ENCODE results near the gene HDAC6.
A peak's percentile ranks its signal among the peaks of the same experiment; 100 is the strongest.
"Not testable (repeated sequence)": the region's sequence is repeated elsewhere in the genome, so short reads cannot be mapped to it uniquely, and the experiment has no call there.

The HDAC6 gene

DNA sequence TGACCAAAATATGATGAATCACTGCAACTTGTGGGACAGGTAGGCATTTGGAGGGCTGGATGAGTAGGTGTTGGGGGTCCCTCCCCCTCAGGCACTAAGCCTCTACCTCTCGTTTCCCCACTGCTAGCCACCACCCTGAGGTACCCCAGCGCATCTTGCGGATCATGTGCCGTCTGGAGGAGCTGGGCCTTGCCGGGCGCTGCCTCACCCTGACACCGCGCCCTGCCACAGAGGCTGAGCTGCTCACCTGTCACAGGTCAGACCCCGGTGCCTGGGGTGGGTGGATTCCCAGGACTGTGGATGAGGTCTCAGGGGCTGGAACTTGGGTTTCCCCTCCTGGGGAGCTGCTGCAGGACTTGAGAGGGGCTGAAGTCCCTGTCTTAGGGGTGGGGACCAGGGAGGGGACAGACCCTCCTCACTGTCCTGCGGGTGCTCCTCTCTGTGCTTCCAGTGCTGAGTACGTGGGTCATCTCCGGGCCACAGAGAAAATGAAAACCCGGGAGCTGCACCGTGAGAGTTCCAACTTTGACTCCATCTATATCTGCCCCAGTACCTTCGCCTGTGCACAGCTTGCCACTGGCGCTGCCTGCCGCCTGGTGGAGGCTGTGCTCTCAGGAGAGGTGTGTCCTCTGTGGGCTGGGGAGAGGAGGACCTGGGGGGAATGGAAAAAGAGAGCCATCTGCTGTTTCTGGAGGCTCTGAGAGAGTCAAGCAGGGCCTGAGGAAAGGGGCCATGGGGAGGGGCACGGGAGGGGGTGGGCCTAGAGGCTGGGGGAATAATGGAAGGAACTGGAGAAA lies 14.3 kb downstream of the HDAC6 start:
- DNase-seq, result no peak
- intact Hi-C loops (cut with DNase I), result no loop called here

DNA sequence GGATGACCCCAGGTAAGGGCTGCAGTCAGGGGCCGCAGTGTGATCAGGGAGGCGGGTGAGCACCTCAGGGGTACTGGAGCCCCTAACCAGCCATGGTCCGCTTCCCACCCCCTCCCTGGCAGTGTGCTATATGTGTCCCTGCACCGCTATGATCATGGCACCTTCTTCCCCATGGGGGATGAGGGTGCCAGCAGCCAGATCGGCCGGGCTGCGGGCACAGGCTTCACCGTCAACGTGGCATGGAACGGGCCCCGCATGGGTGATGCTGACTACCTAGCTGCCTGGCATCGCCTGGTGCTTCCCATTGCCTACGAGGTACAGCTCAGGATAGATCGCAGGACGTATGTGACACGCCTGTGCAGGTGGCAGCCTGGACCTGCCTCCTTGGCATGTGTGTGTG lies 16.2 kb downstream of the HDAC6 start:
- intact Hi-C loops (cut with DNase I), result no loop called here
- DNase-seq, result no peak

DNA sequence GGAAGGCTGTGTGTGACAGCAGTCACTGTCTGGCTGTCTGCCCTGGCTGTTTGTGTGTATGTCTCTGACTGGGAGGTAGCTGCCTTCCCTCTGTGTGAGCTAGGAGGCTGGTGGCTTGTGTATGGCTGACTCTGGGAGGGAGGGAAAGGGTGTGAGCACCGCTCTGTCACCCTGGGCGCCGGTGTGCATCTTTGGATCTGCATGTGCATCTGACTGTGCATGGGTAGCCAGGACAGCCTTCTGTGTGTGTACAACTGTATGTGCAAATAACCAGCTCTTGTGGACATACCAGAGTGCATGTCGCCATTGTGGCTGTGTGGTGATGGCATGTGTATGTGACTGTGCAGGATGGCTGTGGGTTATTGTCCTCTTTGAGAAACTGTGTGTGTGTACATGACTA lies 17.0 kb downstream of the HDAC6 start:
- intact Hi-C loops (cut with DNase I), result no loop called here
- DNase-seq, result peak in 1 of 42 donors; percentile 8

DNA sequence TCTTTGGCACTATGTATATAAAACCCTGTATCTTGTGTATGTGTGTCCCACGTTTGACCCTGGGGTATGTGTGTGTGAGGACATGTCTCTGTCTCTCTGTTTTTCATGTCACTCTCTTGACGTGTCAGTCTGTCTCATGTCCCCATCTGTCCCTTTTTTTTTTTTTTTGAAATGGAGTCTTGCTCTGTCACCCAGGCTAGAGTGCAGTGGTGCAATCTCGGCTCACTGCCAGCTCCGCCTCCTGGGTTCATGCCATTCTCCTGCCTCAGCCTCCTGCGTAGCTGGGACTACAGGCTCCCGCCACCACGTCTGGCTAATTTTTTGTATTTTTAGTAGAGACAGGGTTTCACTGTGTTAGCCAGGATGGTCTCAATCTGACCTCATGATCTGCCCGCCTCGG lies 17.5 kb downstream of the HDAC6 start:
- intact Hi-C loops (cut with DNase I), result not testable (repeated sequence)

DNA sequence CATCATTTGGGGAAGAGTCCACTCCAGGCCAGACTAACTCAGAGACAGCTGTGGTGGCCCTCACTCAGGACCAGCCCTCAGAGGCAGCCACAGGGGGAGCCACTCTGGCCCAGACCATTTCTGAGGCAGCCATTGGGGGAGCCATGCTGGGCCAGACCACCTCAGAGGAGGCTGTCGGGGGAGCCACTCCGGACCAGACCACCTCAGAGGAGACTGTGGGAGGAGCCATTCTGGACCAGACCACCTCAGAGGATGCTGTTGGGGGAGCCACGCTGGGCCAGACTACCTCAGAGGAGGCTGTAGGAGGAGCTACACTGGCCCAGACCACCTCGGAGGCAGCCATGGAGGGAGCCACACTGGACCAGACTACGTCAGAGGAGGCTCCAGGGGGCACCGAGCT lies 21.2 kb downstream of the HDAC6 start:
- intact Hi-C loops (cut with DNase I), result no loop called here
- peak in 1 of 42 donors; percentile 27 for DNase-seq

More for the DNA sequence above, 17.5 kb downstream of the HDAC6 start:
- DNase-seq, result not testable (repeated sequence)

DNA sequence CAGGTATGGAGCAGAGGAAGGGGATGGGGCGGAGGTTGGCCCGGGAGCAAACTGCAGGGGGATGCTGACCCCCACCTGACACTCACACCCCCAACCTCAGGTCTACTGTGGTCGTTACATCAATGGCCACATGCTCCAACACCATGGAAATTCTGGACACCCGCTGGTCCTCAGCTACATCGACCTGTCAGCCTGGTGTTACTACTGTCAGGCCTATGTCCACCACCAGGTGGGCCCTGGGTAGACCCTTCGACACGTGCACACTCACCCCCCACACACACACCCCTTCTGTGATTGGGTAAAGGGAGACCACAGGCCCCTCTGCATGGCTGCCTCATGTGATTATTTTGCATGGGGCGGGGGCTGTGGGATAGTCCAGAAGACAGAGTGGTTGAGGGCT lies 22.2 kb downstream of the HDAC6 start:
- intact Hi-C loops (cut with DNase I), result no loop called here
- DNase-seq, result peak in 1 of 42 donors; percentile 5

DNA sequence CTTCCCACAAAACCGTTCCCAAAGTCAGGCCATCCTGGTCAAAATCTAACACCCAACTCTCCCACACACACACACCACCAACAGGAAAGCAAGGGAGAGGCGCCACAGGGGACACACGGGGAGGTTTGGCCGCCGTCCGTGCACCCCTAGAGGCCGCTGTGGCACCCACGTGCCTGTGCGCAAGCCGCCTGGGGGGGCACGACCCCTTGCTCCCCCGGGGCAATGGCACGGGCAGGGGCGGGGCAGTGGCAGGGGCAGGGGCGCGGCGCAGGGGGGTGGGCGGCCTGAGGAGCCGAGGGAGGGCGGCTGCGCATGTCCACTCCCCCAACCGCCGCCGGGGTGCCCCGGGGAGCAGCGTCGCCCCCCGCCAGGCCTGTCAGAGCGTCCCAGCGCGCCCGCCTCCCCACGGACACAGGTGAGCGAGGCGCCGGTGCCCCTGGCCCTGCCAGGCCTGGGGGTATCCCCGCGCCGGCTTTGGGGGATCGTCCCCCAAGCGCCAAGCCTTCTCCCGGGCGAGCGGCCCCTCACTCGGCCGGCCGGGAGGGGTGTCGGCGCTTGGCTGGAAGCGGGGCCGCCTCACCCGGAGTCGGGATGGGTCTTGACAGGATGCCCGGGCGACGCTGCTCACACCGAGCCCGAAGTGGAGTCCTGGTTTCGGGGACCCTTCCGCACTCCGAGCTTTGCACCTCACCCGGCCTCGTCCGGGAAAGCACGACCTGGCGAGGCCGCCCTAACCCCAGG lies 24.4 kb downstream of the HDAC6 start, which contains the start of gene ERAS:
TSS of gene ERAS (plus strand) at position 379 of the 741 bp plus-strand sequence. CDS start 2,611 bp downstream, outside the sequence.
- peak in 2 of 42 donors; percentile 11 to 13 for DNase-seq
- intact Hi-C loops (cut with DNase I), result no loop called here

DNA sequence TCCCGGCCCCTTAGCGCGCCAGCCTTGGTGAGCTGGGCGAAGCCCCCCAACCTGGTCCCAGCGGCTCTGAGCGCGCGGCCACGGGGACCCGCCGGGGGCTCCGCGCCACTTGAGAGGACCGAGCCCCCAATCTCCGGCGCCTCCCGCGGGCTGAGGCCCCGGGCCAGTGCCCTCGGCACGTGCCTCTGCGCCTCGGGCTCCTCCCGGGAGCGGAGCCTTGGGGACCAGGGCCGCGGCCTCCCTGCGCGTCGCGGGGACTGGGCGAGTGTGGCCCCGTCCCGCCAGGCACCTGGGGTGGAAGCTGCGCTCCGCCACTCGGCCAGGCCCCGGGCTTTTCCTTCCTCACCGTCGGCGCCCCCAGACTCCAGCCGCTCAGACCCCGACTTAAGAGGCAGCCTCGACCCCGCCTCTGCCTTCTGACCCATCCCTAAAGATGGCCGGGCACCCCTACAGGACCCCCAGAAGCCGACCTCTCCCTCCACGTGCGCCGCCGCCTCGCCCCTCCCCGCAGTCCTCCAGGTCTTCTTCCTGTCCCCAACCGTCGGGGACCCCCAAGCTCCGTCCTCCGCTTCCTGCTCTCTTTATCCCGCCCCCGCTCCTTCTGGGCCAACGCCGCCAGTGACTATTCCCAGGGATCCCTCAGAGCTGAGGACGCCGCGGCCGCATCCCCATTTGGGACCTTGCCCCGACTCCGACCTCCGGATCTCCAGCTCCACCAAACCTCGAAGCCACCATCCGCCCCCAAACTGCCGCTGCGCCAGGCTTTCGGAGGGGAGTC lies 25.2 kb downstream of the HDAC6 start:
- DNase-seq, result peak in 2 of 42 donors; percentile 3 to 22
- intact Hi-C loops (cut with DNase I), result no loop called here

DNA sequence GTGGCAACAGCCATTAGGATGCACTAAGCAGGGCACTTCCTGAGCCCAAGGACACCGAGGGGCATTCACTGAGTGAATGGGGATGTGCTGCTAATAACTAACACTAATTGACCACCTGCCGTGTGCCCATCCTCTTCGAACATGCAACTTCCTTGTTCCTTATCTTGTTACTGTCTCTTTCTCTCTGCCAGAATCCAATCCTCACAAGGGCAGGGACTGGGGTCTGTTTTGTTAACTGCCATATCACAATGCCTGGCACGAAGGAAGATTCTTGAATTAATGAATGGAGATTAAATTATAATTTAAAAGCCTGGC lies 25.7 kb downstream of the HDAC6 start:
- DNase-seq, result no peak
- intact Hi-C loops (cut with DNase I), result no loop called here

DNA sequence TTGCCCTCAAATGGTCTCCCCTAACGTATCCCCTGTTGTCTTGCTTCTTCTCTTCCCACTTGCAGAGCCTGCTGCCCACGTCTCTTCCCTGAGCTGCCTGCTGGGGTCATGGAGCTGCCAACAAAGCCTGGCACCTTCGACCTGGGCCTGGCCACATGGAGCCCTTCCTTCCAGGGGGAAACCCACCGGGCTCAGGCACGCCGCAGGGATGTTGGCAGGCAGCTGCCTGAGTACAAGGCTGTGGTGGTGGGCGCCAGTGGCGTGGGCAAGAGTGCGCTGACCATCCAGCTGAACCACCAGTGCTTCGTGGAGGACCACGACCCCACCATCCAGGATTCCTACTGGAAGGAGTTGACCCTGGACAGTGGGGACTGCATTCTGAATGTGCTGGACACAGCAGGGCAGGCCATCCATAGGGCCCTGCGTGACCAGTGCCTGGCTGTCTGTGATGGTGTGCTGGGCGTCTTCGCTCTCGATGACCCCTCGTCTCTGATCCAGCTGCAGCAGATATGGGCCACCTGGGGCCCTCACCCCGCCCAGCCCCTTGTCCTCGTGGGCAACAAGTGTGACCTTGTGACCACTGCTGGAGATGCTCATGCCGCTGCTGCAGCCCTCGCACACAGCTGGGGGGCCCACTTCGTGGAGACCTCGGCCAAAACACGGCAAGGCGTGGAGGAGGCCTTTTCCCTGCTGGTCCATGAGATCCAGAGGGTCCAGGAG lies 27.3 kb downstream of the HDAC6 start:
- peak in 1 of 42 donors; percentile 3 for DNase-seq
- intact Hi-C loops (cut with DNase I), result no loop called here

DNA sequence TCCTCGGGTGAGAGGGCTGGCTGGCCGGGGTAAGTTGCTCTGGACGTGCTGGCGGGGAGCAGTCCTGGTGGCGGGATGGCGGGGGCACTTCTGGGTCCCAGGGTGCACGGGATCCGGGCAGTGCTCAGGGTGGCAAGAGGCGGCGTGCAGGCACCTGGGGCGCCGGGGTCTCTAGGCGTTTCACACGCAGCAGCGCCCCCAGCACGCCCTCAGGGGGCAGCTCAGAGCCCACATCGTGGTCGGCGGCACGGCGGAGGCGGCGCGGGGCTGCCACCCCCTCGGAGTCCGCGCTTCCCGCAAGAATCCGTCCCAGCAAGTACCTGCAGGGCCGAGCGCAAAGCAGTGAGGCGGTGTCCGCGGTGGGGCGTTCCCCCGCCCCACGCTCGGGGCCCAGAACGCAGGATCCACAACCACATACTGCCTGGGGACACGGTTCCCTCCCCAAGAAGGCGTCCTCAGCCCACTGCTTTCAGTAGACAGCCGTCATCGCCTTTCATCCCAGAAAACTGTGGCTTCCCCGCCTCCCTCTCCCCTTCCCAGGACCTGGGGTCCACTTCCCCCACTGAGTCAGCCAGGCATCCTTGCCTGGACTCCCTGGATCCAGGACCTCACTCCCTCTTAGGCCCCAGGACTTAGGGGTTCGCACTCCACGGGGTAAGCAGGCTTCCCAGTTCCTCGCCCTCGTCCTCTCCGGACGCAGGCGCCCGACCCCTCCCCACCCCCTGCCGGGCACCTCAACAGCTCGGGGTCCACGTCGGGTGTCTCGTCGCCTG lies 29.5 kb downstream of the HDAC6 start:
- peak in 1 of 42 donors; percentile 5 for DNase-seq

DNA sequence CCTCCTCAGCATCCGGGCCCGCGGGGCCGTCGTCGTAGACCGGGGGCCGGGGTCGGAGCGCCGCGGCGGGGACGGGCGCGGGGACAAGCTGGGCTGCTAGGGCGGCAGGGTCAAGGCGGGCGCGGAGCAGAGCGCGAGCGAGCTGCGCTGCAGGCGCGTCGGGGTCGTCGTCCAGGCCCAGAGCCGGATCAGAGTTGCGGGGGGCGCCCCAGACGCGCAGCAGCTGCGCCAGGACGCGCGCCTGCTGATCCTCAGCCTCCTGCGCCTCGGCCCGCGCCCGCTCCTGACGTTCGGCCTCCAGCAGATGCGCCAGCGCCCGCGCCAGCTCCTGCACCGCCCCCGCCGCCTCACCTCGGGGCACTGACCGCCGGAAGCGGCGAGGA lies 30.0 kb downstream of the HDAC6 start:
- intact Hi-C loops (cut with DNase I), result no loop called here
- DNase-seq, result peak in 2 of 42 donors; percentile 1 to 29

More for the DNA sequence above, 29.5 kb downstream of the HDAC6 start:
- intact Hi-C loops (cut with DNase I), result no loop called here

DNA sequence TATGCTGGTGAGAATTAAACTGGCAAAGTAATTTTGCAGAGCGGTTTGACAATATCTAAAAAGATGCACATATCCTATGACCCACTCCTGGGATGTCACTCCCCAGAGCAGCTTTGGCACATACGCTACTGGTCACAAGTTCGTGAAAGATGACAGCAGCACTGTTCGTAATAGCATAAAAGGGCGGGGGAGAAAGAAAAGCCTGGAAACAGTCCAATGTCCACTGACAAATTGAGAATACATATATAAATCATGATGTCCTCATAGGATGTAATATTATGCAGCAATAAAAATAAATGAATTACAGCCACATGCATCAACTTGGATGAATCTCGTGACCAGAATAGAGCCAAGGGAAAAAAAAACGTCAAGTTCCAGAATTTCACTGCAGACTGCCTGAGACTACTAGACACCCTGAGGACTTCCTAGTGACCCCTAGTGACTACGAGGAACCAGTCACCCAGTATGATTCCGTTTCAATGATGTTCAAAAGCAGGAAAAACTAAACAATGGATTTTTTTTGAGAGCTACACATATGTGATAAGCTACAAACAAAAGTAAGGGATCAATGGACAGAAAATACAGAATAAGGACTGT lies 31.8 kb downstream of the HDAC6 start:
- DNase-seq, result peak in 1 of 42 donors; percentile 10
- intact Hi-C loops (cut with DNase I), result no loop called here

DNA sequence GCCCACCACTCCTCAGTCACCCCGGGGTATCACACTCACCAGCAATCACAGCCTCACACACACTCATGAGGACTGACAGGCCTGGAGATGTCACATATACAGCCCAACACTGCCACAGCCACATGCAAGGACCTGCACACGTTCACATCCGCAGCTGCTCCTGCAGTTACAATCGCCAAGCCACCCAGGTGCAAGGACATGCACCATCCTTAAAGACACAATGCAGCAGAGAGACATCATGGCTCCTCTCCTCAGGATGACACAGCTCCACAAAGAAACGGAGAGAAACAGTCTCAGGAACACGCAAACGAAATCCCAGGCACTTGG lies 32.5 kb downstream of the HDAC6 start:
- intact Hi-C loops (cut with DNase I), result no loop called here
- peak in 2 of 42 donors; percentile 22 to 35 for DNase-seq

DNA sequence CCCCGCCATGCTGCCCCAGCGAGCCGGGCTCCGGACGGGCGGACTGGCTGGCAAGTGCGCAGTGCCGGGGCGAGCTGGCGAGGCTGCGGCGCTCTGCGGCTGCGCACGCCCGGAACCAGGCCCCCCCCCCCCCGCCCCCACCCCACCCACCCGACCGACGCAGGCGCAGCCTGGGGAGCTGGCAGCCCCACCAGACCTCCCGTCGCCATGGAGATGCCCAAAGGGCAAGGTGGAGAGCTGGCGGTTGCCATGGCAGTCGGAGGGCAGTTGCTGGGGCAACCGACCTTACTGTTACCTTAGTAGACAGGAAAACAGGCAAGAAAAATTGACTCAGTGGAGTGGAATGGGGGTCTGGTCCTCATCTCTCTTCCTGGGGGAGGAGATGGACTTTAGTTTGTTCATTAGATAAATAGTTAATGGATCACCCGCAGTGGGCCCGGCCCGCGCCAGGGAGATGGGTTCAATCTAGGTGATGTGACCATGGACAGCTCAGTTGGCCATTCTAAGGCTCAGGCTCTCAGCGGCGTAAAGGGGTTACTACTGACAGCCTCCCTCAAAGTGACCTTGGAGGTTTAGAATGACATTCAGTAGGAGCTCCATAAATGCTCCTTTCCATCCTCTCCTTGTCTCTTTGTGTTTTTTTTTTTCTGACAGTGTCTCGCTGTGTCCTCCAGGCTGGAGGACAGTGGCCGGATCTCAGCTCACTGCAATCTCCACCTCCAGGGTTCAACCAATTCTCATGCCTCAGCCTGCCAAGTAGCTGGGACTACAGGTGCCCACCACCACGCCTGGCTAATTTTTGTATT lies 33.9 kb downstream of the HDAC6 start, which contains the start of gene PCSK1N:
TSS of gene PCSK1N (minus strand) at position 87 of the 806 bp plus-strand sequence. CDS start at position 9, 78 bp downstream.
- intact Hi-C loops (cut with DNase I), result no loop called here
- DNase-seq, result peak; percentile 4 to 85 (median 67)

DNA sequence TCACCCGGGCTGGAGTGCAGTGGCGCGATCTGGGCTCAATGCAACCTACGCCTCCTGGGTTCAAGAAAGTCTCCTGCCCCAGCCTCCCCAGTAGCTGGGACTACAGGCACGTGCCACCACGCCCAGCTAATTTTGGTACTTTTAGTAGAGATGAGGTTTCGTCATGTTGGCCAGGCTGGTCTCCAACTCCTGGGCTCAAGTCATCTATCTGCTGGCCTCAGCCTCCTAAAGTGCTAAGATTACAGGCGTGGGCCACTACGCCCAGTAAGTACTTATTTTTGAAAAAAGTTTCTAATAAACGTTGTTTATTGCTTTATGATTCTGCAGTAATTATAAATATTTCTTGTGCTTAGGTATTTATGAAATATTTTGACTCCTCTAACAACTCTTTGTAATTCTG lies 37.8 kb downstream of the HDAC6 start:
- intact Hi-C loops (cut with DNase I), result no loop called here
- no peak for DNase-seq

DNA sequence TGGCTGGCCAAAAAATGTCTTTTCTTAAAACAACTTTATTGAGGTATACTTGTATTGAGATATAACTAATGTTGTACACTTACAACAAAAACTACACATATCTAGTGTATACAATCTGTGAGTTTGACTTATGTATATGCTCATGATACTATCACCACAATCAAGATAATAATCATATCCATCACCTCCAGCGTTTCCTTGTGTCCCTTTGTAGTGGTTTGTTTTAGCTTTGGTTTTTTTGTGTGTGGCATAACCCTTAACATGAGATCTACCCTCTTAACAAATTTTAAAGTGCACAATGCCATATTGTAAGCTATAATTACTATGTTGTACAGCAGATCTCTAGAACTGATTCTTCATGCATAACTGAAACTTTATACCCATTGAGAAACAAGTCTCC lies 47.0 kb downstream of the HDAC6 start:
- DNase-seq, result no peak
- intact Hi-C loops (cut with DNase I), result no loop called here
